Keratinocyte (primary cell): Measurements from ENCODE around the gene SREBF1. TPM values are rescaled to one million over a fixed set of nuclear protein-coding genes. Genes with fewer than 3 reads are reported as not detected.

Experiments used
- DNase-seq: peaks from one replicate; pipeline ENCODE4 v3.0.0-alpha.2; 2011; ENCODE audit warnings: low read depth, missing footprints, low spot score
- FAIRE-seq: peaks from 2 replicates; lab custom pipeline; 2011; peaks lifted over from hg19 to GRCh38; lab: Jason Lieb, UNC
- H2AFZ ChIP-seq: 2 replicates; pipeline ENCODE4 v1.6.0; 2012; ENCODE audit warnings: low read length, control low read depth, inconsistent platforms; ENCODE audit not compliant: control insufficient read depth
- H3K27ac ChIP-seq: 2 replicates; pipeline ENCODE4 v1.5.1; 2011; ENCODE audit warnings: low read length; ENCODE audit not compliant: control insufficient read depth, insufficient read depth
- H3K27me3 ChIP-seq: 3 replicates; pipeline ENCODE4 v1.6.0; 2011; ENCODE audit warnings: low read length; ENCODE audit not compliant: control insufficient read depth, insufficient read depth; ENCODE audit errors: extremely low read depth
- H3K36me3 ChIP-seq, 2 experiments: 2 replicates in 1 of 2; 3 replicates in 1 of 2; pipeline ENCODE4 v1.5.1; 2011; ENCODE audit warnings: low read length in 2 of 2, mild to moderate bottlenecking in 1 of 2; ENCODE audit not compliant: control insufficient read depth in 2 of 2, insufficient read depth in 2 of 2; ENCODE audit errors: extremely low read depth in 1 of 2
- H3K4me1 ChIP-seq: 3 replicates; pipeline ENCODE4 v1.5.1; 2011; ENCODE audit warnings: low read length; ENCODE audit not compliant: control insufficient read depth, insufficient read depth; ENCODE audit errors: extremely low read depth
- H3K4me2 ChIP-seq: 3 replicates; pipeline ENCODE4 v1.6.0; 2011; ENCODE audit warnings: low read depth, low read length; ENCODE audit not compliant: control insufficient read depth, insufficient read depth; ENCODE audit errors: extremely low read depth
- H3K4me3 ChIP-seq, 3 experiments: fragments of 200-600 bp in 1 of 3; sonication (generic) in 1 of 3; 2 replicates in 2 of 3; 3 replicates in 1 of 3; pipeline ENCODE4 v1.5.1; 2011 to 2016; ENCODE audit warnings: low read length in 3 of 3, mild to moderate bottlenecking in 3 of 3, control low read depth in 2 of 3, inconsistent platforms in 1 of 3, low read depth in 1 of 3, mixed read lengths in 1 of 3, mixed run types in 1 of 3, moderate library complexity in 1 of 3; ENCODE audit not compliant: control insufficient read depth in 2 of 3, insufficient read depth in 2 of 3; ENCODE audit errors: extremely low read depth in 1 of 3
- H3K79me2 ChIP-seq: 2 replicates; pipeline ENCODE4 v1.6.0; 2012; ENCODE audit warnings: low read length; ENCODE audit not compliant: control insufficient read depth, insufficient read depth
- H3K9ac ChIP-seq: 3 replicates; pipeline ENCODE4 v1.6.0; 2011; ENCODE audit warnings: low read length; ENCODE audit not compliant: control insufficient read depth, insufficient read depth; ENCODE audit errors: extremely low read depth
- H3K9me1 ChIP-seq: 3 replicates; pipeline ENCODE4 v1.6.0; 2011; ENCODE audit warnings: low read length; ENCODE audit not compliant: control insufficient read depth, insufficient read depth; ENCODE audit errors: extremely low read depth
- H3K9me3 ChIP-seq: 2 replicates; pipeline ENCODE4 v1.5.1; 2012; ENCODE audit warnings: low read depth, low read length; ENCODE audit not compliant: control insufficient read depth
- H4K20me1 ChIP-seq: 3 replicates; pipeline ENCODE4 v1.6.0; 2011; ENCODE audit warnings: low read length; ENCODE audit not compliant: control insufficient read depth, insufficient read depth; ENCODE audit errors: extremely low read depth
- CTCF ChIP-seq, 3 experiments: IDR thresholded peaks in 1 of 3; conservative IDR thresholded peaks in 1 of 3; optimal IDR thresholded peaks in 1 of 3; 2 replicates in 2 of 3; 3 replicates in 1 of 3; pipeline versions ENCODE3 to v1.5.1; 2011; ENCODE audit warnings: low read length in 3 of 3, mild to moderate bottlenecking in 3 of 3, moderate library complexity in 2 of 3, control low read depth in 1 of 3, inconsistent platforms in 1 of 3; ENCODE audit not compliant: insufficient read depth in 2 of 3; ENCODE audit errors: extremely low read depth in 1 of 3
- EZH2 ChIP-seq: IDR thresholded peaks from one replicate; pipeline ENCODE4 v1.6.1; 2012; ENCODE audit warnings: inconsistent platforms, mild to moderate bottlenecking, low read length, moderate library complexity
- dilution Hi-C: fragments of 300-500 bp; cut with MboI; formaldehyde crosslinking; loops from one replicate; pipeline ENCODE4 v1.7.0; 2020; ENCODE audit warnings: low sequenced_read_pairs; ENCODE audit not compliant: extremely low pct_ligation_motif_present
- polyA plus RNA-seq, 5 experiments: library from polyadenylated mRNA; depleted of rRNA in 3 of 5; stranded (reverse) in 3 of 5; stranded (forward) in 1 of 5; unstranded in 1 of 5; fragments of >200 nt; gene quantifications; 1 replicate in 1 of 5; 2 replicates in 3 of 5; 3 replicates in 1 of 5; pipeline versions ENCODE4 v1.2.1 to v1.2.3, GENCODE V29; 2011 to 2012; ENCODE audit warnings: missing spikeins in 2 of 5, low read depth in 1 of 5, low replicate concordance in 1 of 5

SREBF1 gene
- polyA plus RNA-seq, 1 donor (not counting 4 experiments of a cell fraction or from before 2014, with no cell fraction given): 51.7 TPM

GRCh38 chr17:17783116-17783824 is 53.5 kb downstream of the SREBF1 start:
- no peak overlapping the region for H2AFZ ChIP-seq
- peaks cover 43% of the 10 kb centered on the region for H3K4me1 ChIP-seq
- peaks cover 0 to 4% of the 10 kb centered on the region in 2 experiments for H3K36me3 ChIP-seq
- no peak for TF ChIP-seq EZH2
- TF ChIP-seq CTCF (optimal IDR thresholded peaks at IDR 0.05 in 1 of 3, IDR thresholded peaks at IDR 0.05 in 1 of 3, conservative IDR thresholded peaks at IDR 0.05 in 1 of 3; ENCODE audit: extremely low read depth in 1 of 3, insufficient read depth in 2 of 3, low read length in 3 of 3): peak in 1 of 3 experiments; percentile 35
- FAIRE-seq (no peak), DNase-seq (no peak)
- H3K27me3 ChIP-seq: no peaks in the 10 kb centered on the region
- peak overlapping the region; percentile 81 for H3K4me2 ChIP-seq
- H3K9me3 ChIP-seq: no peaks in the 10 kb centered on the region
- H3K27ac ChIP-seq: peak overlapping the region; percentile 26
- H3K9me1 ChIP-seq: no peaks in the 10 kb centered on the region
- H3K79me2 ChIP-seq: peaks cover 41% of the 10 kb centered on the region
- H3K9ac ChIP-seq: peak overlapping the region; percentile 64
- dilution Hi-C loops: no loop called here
- peaks cover 13% of the 10 kb centered on the region for H4K20me1 ChIP-seq
- H3K4me3 ChIP-seq: peak overlapping the region; percentile 19 to 51 (median 51)

DNA sequence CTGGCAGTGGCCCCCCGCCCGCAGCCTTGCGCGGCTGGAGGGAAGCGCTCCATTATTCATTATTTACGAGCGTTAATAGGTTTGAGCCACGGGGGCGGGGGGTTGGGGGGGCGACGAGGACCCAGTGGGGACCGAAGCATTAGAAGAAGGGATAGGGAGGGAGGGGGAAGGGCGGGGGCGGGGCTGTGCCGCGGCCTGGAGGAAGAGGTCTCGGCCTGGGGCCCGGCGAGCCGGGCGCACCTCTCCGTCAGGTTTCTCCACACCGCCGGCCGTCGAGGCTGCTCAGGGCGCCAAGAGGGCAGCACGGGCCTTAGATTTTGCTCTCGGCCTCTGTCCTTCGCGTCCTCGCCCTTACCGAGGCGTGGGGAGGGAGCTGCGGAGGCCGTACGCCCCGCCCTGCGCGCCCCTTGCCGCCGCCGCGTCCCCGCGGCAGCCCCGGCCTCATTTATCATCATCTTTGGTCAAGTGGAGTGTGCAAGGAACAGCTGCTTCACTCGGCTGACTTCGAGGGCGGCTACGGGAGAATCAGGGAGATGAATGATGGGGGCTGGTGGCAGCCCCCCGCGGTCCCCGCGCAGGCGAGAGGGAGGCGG is 54.2 kb downstream of the SREBF1 start:
- Histone ChIP-seq H3K9me3 (no peaks in the 10 kb centered on the region), H2AFZ (no peak overlapping the region), H3K36me3 (peaks cover 0 to 5% of the 10 kb centered on the region in 2 experiments), H3K27me3 (no peaks in the 10 kb centered on the region), H3K79me2 (peaks cover 37% of the 10 kb centered on the region), H4K20me1 (peaks cover 11% of the 10 kb centered on the region), H3K4me1 (peaks cover 43% of the 10 kb centered on the region), H3K27ac (peak overlapping the region; percentile 26), H3K9ac (peak overlapping the region; percentile 64), H3K4me3 (peak overlapping the region; percentile 19 to 57 (median 51)), H3K9me1 (no peaks in the 10 kb centered on the region), H3K4me2 (peak overlapping the region; percentile 81)
- no peak for FAIRE-seq
- dilution Hi-C loops: no loop called here
- DNase-seq: no peak
- no peak for TF ChIP-seq CTCF (optimal IDR thresholded peaks at IDR 0.05 in 1 of 3, IDR thresholded peaks at IDR 0.05 in 1 of 3, conservative IDR thresholded peaks at IDR 0.05 in 1 of 3; ENCODE audit: extremely low read depth in 1 of 3, insufficient read depth in 2 of 3, low read length in 3 of 3)
- TF ChIP-seq EZH2: no peak
